A549 (cell line): ENCODE results near the gene LPCAT1. TPM values are rescaled to one million over a fixed set of nuclear protein-coding genes. Genes with fewer than 3 reads are reported as not detected.

Experiments used
- ATAC-seq, 2 experiments: fragments of 200-7000 bp in 1 of 2; fragments of >200 bp in 1 of 2; cut with Nextera tagmentation in 1 of 2; cut with Tn5 transposase in 1 of 2; 3 replicates each; pipeline versions ENCODE4 v1.8.0 to v1.9.1; 2018 to 2020; ENCODE audit warnings: mild to moderate bottlenecking in 1 of 2, moderate library complexity in 1 of 2
- CTCF ChIA-PET: fragments of 300-600 bp; sonication (Branson Sonifier 250); formaldehyde crosslinking; extraction: SDS; loops from one replicate; lab custom pipeline; 2021; ENCODE audit warnings: antibody characterized with exemption, inconsistent platforms; lab: Yijun Ruan, JAX
- POLR2A ChIA-PET: fragments of 350-600 bp; formaldehyde crosslinking; extraction: SDS; loops from one replicate; lab custom pipeline; 2021; ENCODE audit warnings: antibody characterized with exemption, inconsistent platforms; lab: Yijun Ruan, JAX
- DNase-seq, 2 experiments: peaks; one replicate each; pipeline versions ENCODE4 v3.0.0 to v3.0.0-alpha.2; 2011 to 2016; ENCODE audit warnings: low read depth in 1 of 2, low spot score in 1 of 2
- FAIRE-seq: peaks from 2 replicates; lab custom pipeline; 2011; peaks lifted over from hg19 to GRCh38; lab: Jason Lieb, UNC
- H3K27ac ChIP-seq, 2 experiments: fragments of >200 bp; sonication (Bioruptor Twin); formaldehyde crosslinking; 3 replicates each; pipeline ENCODE4 v1.5.1; 2016 to 2017
- H3K4me1 ChIP-seq: fragments of >200 bp; sonication (Bioruptor Twin); formaldehyde crosslinking; 3 replicates; pipeline ENCODE4 v1.6.1; 2016
- H3K4me2 ChIP-seq: fragments of >200 bp; sonication (Bioruptor Twin); formaldehyde crosslinking; 3 replicates; pipeline ENCODE4 v1.6.1; 2016
- H3K4me3 ChIP-seq: fragments of >200 bp; sonication (Bioruptor Twin); formaldehyde crosslinking; 3 replicates; pipeline ENCODE4 v1.5.1; 2016
- H3K9me3 ChIP-seq: fragments of >200 bp; sonication (Bioruptor Twin); formaldehyde crosslinking; 3 replicates; pipeline ENCODE4 v1.6.1; 2016
- CBX8 ChIP-seq: fragments of 200-600 bp; sonication (generic); IDR thresholded peaks from 2 replicates; pipeline ENCODE4 v1.6.1; 2016
- CEBPB ChIP-seq, 2 experiments: fragments of >200 bp in 1 of 2; sonication (Bioruptor Twin) in 1 of 2; formaldehyde crosslinking in 1 of 2; IDR thresholded peaks; 2 replicates each; pipeline ENCODE4 v1.6.1; 2012 to 2016
- EHF ChIP-seq: fragments of 250-450 bp; sonication (Bioruptor Pico); IDR thresholded peaks from 2 replicates; pipeline ENCODE4 v1.5.0; 2020; ENCODE audit warnings: mild to moderate bottlenecking
- EHMT2 ChIP-seq: fragments of 200-600 bp; sonication (generic); IDR thresholded peaks from 2 replicates; pipeline ENCODE4 v1.6.1; 2016; ENCODE audit warnings: antibody characterized with exemption, low read depth, mild to moderate bottlenecking, moderate library complexity
- ELK1 ChIP-seq: fragments of 150-350 bp; IDR thresholded peaks from 2 replicates; pipeline ENCODE4 v1.6.1; 2014; ENCODE audit warnings: low read depth, mild to moderate bottlenecking, low read length
- EP300 ChIP-seq, 2 experiments: fragments of >200 bp; sonication (Bioruptor Twin); formaldehyde crosslinking; IDR thresholded peaks; 2 replicates in 1 of 2; 3 replicates in 1 of 2; pipeline ENCODE4 v1.6.1; 2016 to 2017
- ESRRA ChIP-seq: fragments of 150-350 bp; IDR thresholded peaks from 2 replicates; pipeline ENCODE4 v1.6.1; 2014; ENCODE audit warnings: mild to moderate bottlenecking, low read length, borderline replicate concordance
- FOXS1 ChIP-seq: fragments of 250-450 bp; sonication (Bioruptor Pico); IDR thresholded peaks from 2 replicates; pipeline ENCODE4 v1.5.0; 2020; ENCODE audit warnings: mild to moderate bottlenecking, moderate library complexity
- HOXA7 ChIP-seq: fragments of 250-450 bp; sonication (Bioruptor Pico); IDR thresholded peaks from 2 replicates; pipeline ENCODE4 v1.5.0; 2020; ENCODE audit warnings: mild to moderate bottlenecking, moderate library complexity
- HOXB13 ChIP-seq: fragments of 250-450 bp; sonication (Bioruptor Pico); IDR thresholded peaks from 2 replicates; pipeline ENCODE4 v1.5.0; 2020; ENCODE audit warnings: low read depth, mild to moderate bottlenecking, moderate library complexity
- HOXB5 ChIP-seq: fragments of 250-450 bp; sonication (Bioruptor Pico); IDR thresholded peaks from 2 replicates; pipeline ENCODE4 v1.5.0; 2020; ENCODE audit warnings: mild to moderate bottlenecking, moderate library complexity
- KDM1A ChIP-seq: fragments of 200-600 bp; sonication (generic); IDR thresholded peaks from 2 replicates; pipeline ENCODE4 v1.6.1; 2016; ENCODE audit warnings: low read depth, mild to moderate bottlenecking
- MAX ChIP-seq: IDR thresholded peaks from 2 replicates; pipeline ENCODE4 v1.6.1; 2012
- NR3C1 ChIP-seq: fragments of >200 bp; sonication (Bioruptor Twin); formaldehyde crosslinking; IDR thresholded peaks from 3 replicates; pipeline ENCODE4 v1.6.1; 2017
- POLR2AphosphoS2 ChIP-seq: conservative IDR thresholded peaks from 2 replicates; pipeline ENCODE4 v1.6.1; 2012; ENCODE audit warnings: low read length, improper control_type of control experiment, inconsistent platforms
- RCOR1 ChIP-seq: fragments of 150-350 bp; IDR thresholded peaks from 2 replicates; pipeline ENCODE4 v1.6.1; 2014; ENCODE audit warnings: antibody characterized with exemption, low read length, low read depth
- RNF2 ChIP-seq: fragments of 200-600 bp; sonication (generic); IDR thresholded peaks from 2 replicates; pipeline ENCODE4 v1.6.1; 2016; ENCODE audit warnings: low read depth, mild to moderate bottlenecking, antibody characterized with exemption, moderate library complexity, borderline replicate concordance
- SMC3 ChIP-seq: fragments of >200 bp; sonication (Bioruptor Twin); formaldehyde crosslinking; IDR thresholded peaks from 3 replicates; pipeline ENCODE4 v1.6.1; 2018; ENCODE audit warnings: inconsistent platforms
- TFCP2L1 ChIP-seq: fragments of 250-450 bp; sonication (Bioruptor Pico); IDR thresholded peaks from 2 replicates; pipeline ENCODE4 v1.5.0; 2021; ENCODE audit warnings: mild to moderate bottlenecking
- TP53 ChIP-seq: fragments of 250-450 bp; sonication (Bioruptor Pico); IDR thresholded peaks from 2 replicates; pipeline ENCODE4 v1.5.0; 2021; ENCODE audit warnings: mild to moderate bottlenecking, moderate library complexity
- ZFP36 ChIP-seq: fragments of 450-650 bp; IDR thresholded peaks from 2 replicates; pipeline ENCODE4 v1.6.1; 2014; ENCODE audit warnings: borderline replicate concordance; ENCODE audit not compliant: partially characterized antibody
- ZNF302 ChIP-seq: fragments of 250-450 bp; sonication (Bioruptor Pico); IDR thresholded peaks from 2 replicates; pipeline ENCODE4 v1.9.0; 2021; ENCODE audit warnings: inconsistent platforms, mild to moderate bottlenecking, moderate library complexity
- WGBS: methylation state at CpG from one replicate; pipeline ENCODE4 v1.1.6; 2017; ENCODE audit errors: missing lambda C conversion rate; 5-methylcytosine and 5-hydroxymethylcytosine counted together
- polyA plus RNA-seq, 4 experiments: library from polyadenylated mRNA; depleted of rRNA in 3 of 4; stranded (reverse); fragments of >200 nt; fragmentation: RNase III in 1 of 4; extraction: RNeasy Plus Mini Kit Qiagen cat#74134 plus additional on column Dnase treatment in 1 of 4; gene quantifications; 2 replicates in 3 of 4; 3 replicates in 1 of 4; pipeline ENCODE4 v1.2.3, GENCODE V29; 2011 to 2017
- TF ChIP-seq, protein P1 (sequence below): fragments of >200 bp; sonication (Bioruptor Twin); formaldehyde crosslinking; IDR thresholded peaks from 2 replicates; pipeline ENCODE4 v1.6.1; 2016

The LPCAT1 gene
- polyA plus RNA-seq, 2 of the 4 experiments (the other 2 are of a cell fraction), result 22.9 to 74.9 TPM

GRCh38 chr5:1544294-1544961 is 20.7 kb upstream of the LPCAT1 start:
- Histone ChIP-seq H3K27ac (peak overlapping the region; percentile 7 to 76; a peak in 3 of 6 replicates), H3K4me2 (no peak overlapping the region), H3K4me3 (no peak overlapping the region), H3K4me1 (peaks cover 34% of the 10 kb centered on the region), H3K9me3 (peaks cover 5% of the 10 kb centered on the region; the same call in 2 of the 3 replicates)
- ChIA-PET POLR2A (no interaction called here), CTCF (no interaction called here)
- DNase-seq (no peak), FAIRE-seq (no peak), ATAC-seq (no peak)
- TF ChIP-seq TFCP2L1 (CRISPR knock-in tag) (no peak), TP53 (no peak), EHMT2 (no peak), HOXB13 (CRISPR knock-in tag) (no peak), MAX (no peak), FOXS1 (CRISPR knock-in tag) (no peak), EP300 (IDR thresholded peaks at IDR 0.05) (no peak), ELK1 (no peak), NR3C1 (no peak), ZNF302 (CRISPR knock-in tag) (no peak), CBX8 (no peak), RCOR1 (no peak), POLR2AphosphoS2 (no peak)
- TF ChIP-seq, protein P1, sequence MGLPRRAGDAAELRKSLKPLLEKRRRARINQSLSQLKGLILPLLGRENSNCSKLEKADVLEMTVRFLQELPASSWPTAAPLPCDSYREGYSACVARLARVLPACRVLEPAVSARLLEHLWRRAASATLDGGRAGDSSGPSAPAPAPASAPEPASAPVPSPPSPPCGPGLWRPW, result no peak
- WGBS, result 84% methylated on average over 12 of the region's 12 CpGs

- peaks cover 34% of the 10 kb centered on the region for H3K4me1 ChIP-seq
- ATAC-seq (no peak), DNase-seq (no peak), FAIRE-seq (no peak)
- H3K9me3 ChIP-seq, result peaks cover 5% of the 10 kb centered on the region; the same call in 2 of the 3 replicates
- 85% methylated on average over 7 of the region's 8 CpGs for WGBS
- ChIA-PET CTCF (interaction anchor here (1.3 kb wide), 1 partner anchor 20 kb away, joined by 3 read pairs; the partner anchor contains the start of gene LPCAT1), POLR2A (interaction anchor here (0.8 to 1.4 kb wide), 2 partner anchors 12 to 19 kb away, joined by 5 to 11 read pairs; partner anchors contain the start of gene LPCAT1)
- TF ChIP-seq RNF2, result no peak
- no peak for TF ChIP-seq HOXA7 (CRISPR knock-in tag)
- TF ChIP-seq ESRRA, result no peak
- no peak for TF ChIP-seq KDM1A
- no peak for TF ChIP-seq SMC3
- TF ChIP-seq MAX, result no peak
- TF ChIP-seq ZNF302 (CRISPR knock-in tag), result no peak
- no peak for TF ChIP-seq CEBPB (IDR thresholded peaks at IDR 0.05)
- TF ChIP-seq HOXB5 (CRISPR knock-in tag), result no peak
- no peak for TF ChIP-seq EHMT2
- no peak for TF ChIP-seq TFCP2L1 (CRISPR knock-in tag)
- no peak for TF ChIP-seq EHF
- TF ChIP-seq ZFP36, result no peak
- no peak overlapping the region for H3K4me3 ChIP-seq
- H3K4me2 ChIP-seq, result no peak overlapping the region
- H3K27ac ChIP-seq, result peak overlapping the region; percentile 7 to 76; a peak in 4 of 6 replicates
Measured at GRCh38 chr5:1543398-1544293, 19.9 kb upstream of the LPCAT1 start.
